Stimulated activated CD8-positive, alpha-beta memory T cell treated with anti-CD3 and anti-CD28 coated beads, Interleukin-15, amount 100 ng/mL, for 24 hours (primary cell): ENCODE results near the gene P2RX5.
A peak's percentile ranks its signal among the peaks of the same experiment; 100 is the strongest.

Source experiments
- DNase-seq: peaks from one replicate; pipeline ENCODE4 v3.0.0-alpha.2; 2020; ENCODE audit warnings: low read depth

Gene P2RX5

GRCh38 chr17:3656755-3657587, 39.0 kb downstream of the P2RX5 start:
- DNase-seq = no peak

- no peak for DNase-seq
Measured at GRCh38 chr17:3656353-3656752, 39.6 kb downstream of the P2RX5 start.

- DNase-seq = no peak
Measured at GRCh38 chr17:3655766-3656165, 40.2 kb downstream of the P2RX5 start.

GRCh38 chr17:3647769-3648555, 48.0 kb downstream of the P2RX5 start:
- no peak for DNase-seq

- DNase-seq = no peak
Measured at GRCh38 chr17:3647251-3647650, 48.7 kb downstream of the P2RX5 start.

- no peak for DNase-seq
Measured at GRCh38 chr17:3645310-3645709, 50.6 kb downstream of the P2RX5 start.

GRCh38 chr17:3643889-3644349, 52.0 kb downstream of the P2RX5 start:
- no peak for DNase-seq

- no peak for DNase-seq
Measured at GRCh38 chr17:3641717-3642486, 54.1 kb downstream of the P2RX5 start.

- no peak for DNase-seq
Measured at GRCh38 chr17:3641014-3641413, 54.9 kb downstream of the P2RX5 start.

GRCh38 chr17:3639981-3640596, 55.9 kb downstream of the P2RX5 start:
- no peak for DNase-seq

GRCh38 chr17:3636908-3637373, 59.0 kb downstream of the P2RX5 start:
- no peak for DNase-seq

- peak; percentile 83 for DNase-seq
Measured at GRCh38 chr17:3636154-3636907, 59.6 kb downstream of the P2RX5 start, which contains the start of the genes CTNS and SHPK. Gene CTNS, plus strand, starts transcription at chr17:3636760. Its CDS starts 3,447 bp downstream, at chr17:3640207. Gene SHPK, minus strand, starts transcription at chr17:3636250. Its CDS starts 31 bp downstream, at chr17:3636219.

- no peak for DNase-seq
Measured at GRCh38 chr17:3635474-3636153, 60.3 kb downstream of the P2RX5 start.

GRCh38 chr17:3632287-3632686, 63.7 kb downstream of the P2RX5 start:
- no peak for DNase-seq

GRCh38 chr17:3630781-3631180, 65.2 kb downstream of the P2RX5 start:
- DNase-seq = no peak

- no peak for DNase-seq
Measured at GRCh38 chr17:3627769-3628167, 68.2 kb downstream of the P2RX5 start.

GRCh38 chr17:3626831-3627768, 68.9 kb downstream of the P2RX5 start:
- no peak for DNase-seq
